ENCODE measurements around the gene TAF3. TPM values are rescaled to one million over a fixed set of nuclear protein-coding genes. Genes with fewer than 3 reads are reported as not detected.

The TAF3 gene
- total and polyA plus RNA-seq, 7 donors, result 3.0 to 12.2 (median 5.2) TPM

DNA sequence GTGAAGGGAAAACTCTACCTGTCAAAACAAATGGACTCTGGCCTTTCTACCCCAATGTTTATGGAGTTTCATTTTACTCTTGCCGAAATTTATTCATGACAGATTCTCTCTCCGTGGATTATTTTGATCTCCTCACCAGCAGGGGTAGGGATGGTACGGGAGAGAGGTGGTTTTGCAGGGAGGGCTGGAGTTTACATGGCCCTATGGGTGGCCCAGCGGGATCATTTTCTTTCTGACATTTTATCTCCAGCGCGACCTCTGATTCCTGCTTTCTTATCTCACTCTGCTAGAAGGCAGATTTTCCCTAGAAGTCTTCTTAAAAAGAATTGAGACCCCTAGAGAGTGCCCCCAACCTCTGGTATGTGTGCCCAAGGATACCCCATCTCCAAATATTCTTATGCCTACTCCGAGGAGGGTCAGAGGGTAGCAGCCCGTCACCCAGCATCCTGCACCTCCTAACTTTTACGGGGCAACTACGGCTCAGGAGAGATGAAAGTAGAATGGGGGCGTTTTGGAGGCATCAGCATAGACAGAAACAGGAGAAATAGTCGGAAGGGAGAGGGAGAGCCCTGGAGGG, 226.1 kb downstream of the TAF3 start:
- H3K4me3 ChIP-seq, result no peak overlapping the region
- no peak for TF ChIP-seq POLR2A (IDR thresholded peaks at IDR 0.05)
- TF ChIP-seq POLR2AphosphoS5 (IDR thresholded peaks at IDR 0.05), result no peak
- TF ChIP-seq EP300 (IDR thresholded peaks at IDR 0.05), result no peak
- TF ChIP-seq, protein P1, sequence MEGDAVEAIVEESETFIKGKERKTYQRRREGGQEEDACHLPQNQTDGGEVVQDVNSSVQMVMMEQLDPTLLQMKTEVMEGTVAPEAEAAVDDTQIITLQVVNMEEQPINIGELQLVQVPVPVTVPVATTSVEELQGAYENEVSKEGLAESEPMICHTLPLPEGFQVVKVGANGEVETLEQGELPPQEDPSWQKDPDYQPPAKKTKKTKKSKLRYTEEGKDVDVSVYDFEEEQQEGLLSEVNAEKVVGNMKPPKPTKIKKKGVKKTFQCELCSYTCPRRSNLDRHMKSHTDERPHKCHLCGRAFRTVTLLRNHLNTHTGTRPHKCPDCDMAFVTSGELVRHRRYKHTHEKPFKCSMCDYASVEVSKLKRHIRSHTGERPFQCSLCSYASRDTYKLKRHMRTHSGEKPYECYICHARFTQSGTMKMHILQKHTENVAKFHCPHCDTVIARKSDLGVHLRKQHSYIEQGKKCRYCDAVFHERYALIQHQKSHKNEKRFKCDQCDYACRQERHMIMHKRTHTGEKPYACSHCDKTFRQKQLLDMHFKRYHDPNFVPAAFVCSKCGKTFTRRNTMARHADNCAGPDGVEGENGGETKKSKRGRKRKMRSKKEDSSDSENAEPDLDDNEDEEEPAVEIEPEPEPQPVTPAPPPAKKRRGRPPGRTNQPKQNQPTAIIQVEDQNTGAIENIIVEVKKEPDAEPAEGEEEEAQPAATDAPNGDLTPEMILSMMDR (IDR thresholded peaks at IDR 0.05), result no peak
- no peaks in the 10 kb centered on the region for H3K9me3 ChIP-seq
- intact Hi-C loops (cut with DNase I), result no loop called here
- no peak for DNase-seq
- H3K27ac ChIP-seq, result no peak overlapping the region
- WGBS, 2 donors, result 8 to 9% methylated on average over 12 of the region's 12 CpGs
- H3K36me3 ChIP-seq, result no peaks in the 10 kb centered on the region
- peaks cover 0 to 35% (median 28%) of the 10 kb centered on the region in 4 donors for H3K4me1 ChIP-seq
- peaks cover 76 to 100% (median 97%) of the 10 kb centered on the region in 3 donors for H3K27me3 ChIP-seq

DNA sequence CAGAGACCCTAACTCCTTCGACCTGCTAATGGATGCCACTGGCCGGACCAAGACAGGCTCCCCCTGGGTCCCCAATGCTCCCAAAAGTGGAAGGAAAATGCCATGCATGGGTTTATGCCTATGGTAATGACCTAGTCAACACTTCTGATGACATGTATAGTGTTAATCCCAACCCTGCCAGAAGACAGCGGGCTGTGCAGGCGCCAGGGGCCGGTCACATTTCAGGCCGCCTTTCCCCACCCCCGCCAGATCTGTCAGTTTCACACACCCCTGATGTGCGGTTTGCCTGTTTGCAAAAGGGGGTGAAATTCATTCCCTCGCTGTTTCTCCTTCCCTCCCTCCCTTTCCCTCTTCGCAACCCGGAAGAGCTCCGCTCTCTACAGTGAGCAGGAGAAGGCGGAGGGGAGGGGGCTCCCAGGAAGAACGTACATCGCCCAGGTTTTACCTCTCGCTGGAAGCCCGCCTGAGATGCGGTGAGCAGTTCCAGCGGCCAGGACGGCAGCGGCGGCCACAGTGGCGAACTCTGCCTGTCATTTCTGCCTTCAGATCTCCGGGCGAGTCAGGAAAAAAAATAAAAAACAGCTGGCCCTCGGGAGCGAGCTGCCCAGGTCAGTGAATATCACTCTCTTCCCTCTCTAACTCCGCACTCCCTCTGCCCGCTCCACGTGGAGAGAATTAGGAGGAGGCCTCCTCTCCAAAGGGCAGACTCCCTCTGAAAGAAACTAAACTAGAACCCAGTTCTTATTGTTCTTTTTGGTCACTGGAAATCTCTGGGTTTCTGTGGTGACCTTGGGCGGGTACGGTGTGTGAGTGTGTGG, 226.8 kb downstream of the TAF3 start:
- H3K27me3 ChIP-seq, result peaks cover 78 to 100% (median 97%) of the 10 kb centered on the region in 3 donors
- peak overlapping the region in 2 of 4 donors; percentile 15 to 32 for H3K4me3 ChIP-seq
- peaks cover 0 to 42% (median 35%) of the 10 kb centered on the region in 4 donors for H3K4me1 ChIP-seq
- intact Hi-C loops (cut with DNase I), result no loop called here
- TF ChIP-seq POLR2A (IDR thresholded peaks at IDR 0.05), result no peak
- TF ChIP-seq POLR2AphosphoS5 (IDR thresholded peaks at IDR 0.05), result no peak
- TF ChIP-seq EP300 (IDR thresholded peaks at IDR 0.05), result no peak
- TF ChIP-seq, protein P1 (IDR thresholded peaks at IDR 0.05), result no peak
- 2% methylated on average over 32 of the region's 32 CpGs for WGBS, 2 donors
- H3K36me3 ChIP-seq, result no peaks in the 10 kb centered on the region
- DNase-seq, result peak; percentile 24
- H3K9me3 ChIP-seq, result no peaks in the 10 kb centered on the region
- no peak overlapping the region for H3K27ac ChIP-seq

DNA sequence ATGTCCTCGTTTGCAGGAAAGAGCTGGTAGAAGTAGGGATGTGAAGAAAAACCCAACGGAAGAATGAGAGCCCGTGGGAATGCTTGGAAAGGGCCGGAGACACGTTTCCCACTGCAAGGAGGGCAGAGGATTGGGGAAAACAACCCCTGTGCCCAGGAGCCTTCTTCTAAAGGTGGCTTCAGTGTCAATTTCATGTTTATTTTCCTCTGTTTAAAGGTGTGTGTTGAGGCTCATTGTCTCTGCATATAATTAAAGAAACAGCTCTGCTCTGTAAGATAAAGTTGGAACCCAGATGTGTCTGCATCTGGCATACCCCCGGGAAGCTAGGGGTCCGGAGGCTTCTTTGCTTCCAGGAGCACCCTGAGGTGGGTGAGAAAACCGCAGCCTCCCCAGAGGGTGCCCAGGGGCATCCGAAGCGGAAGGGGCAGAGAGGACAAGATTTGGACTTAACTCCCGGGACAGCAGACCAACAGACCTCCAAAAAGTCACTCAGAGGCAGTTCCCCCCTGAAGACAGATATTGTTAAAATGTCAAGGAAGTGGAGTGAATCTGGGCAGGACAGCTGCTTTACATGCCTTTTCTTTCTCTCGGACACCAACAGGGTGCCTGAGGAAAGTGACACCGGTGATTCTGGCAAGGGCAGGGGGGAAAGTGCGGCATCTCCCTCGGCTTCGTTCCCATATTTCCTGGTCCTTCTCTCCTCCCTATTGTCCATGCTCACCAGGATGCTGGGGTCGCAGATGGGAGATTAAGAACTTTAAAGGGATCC, 227.6 kb downstream of the TAF3 start:
- peaks cover 0 to 50% (median 43%) of the 10 kb centered on the region in 4 donors for H3K4me1 ChIP-seq
- no peaks in the 10 kb centered on the region for H3K9me3 ChIP-seq
- intact Hi-C loops (cut with DNase I), result no loop called here
- no peaks in the 10 kb centered on the region for H3K36me3 ChIP-seq
- H3K27me3 ChIP-seq, result peaks cover 86 to 100% (median 97%) of the 10 kb centered on the region in 3 donors
- no peak for TF ChIP-seq POLR2A (IDR thresholded peaks at IDR 0.05)
- TF ChIP-seq EP300 (IDR thresholded peaks at IDR 0.05), result no peak
- no peak for TF ChIP-seq POLR2AphosphoS5 (IDR thresholded peaks at IDR 0.05)
- TF ChIP-seq, protein P1 (IDR thresholded peaks at IDR 0.05), result no peak
- H3K4me3 ChIP-seq, result no peak overlapping the region
- no peak for DNase-seq
- no peak overlapping the region for H3K27ac ChIP-seq
- 7 to 9% methylated on average over 17 of the region's 17 CpGs for WGBS, 2 donors

DNA sequence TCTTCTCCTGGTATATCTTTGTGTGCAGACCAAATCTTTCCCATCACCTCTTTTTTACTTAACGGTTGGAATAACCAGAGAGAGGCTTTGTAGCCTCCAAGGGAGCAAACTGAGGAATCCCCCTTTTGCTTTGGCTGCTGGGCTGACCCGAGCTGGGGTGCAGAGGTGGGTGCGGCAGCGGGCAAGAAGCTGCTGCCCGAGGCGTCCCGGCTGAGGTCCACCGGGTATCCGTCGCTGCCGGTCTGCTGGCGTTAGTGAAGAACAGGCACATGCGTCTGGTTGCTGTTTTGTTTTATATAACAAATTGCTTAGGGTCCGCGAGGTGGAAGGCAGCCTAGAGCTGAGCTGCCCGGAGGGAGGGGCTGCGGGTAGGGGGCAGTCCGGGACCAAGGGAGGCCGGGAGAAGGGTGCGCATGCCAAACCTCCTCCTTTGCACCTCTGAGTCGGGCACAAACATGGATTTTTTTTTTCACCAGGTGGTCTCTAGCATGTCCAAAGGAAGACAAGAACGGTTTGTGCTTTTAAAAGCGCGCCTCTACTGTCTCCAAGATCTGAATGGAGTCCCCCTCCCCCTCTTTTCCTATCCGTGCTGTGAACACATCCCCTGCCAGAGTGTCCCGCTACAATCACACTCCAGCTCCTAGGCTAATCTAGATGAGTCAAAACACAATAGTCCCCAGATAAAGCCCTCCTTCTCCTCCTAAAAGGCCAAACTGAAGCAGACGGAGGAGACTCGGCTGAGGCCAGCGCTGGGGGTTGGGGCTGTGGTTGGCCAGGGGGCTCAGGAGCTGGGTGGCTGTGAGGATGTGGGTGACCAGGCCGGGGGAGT, 229.4 kb downstream of the TAF3 start:
- intact Hi-C loops (cut with DNase I), result no loop called here
- Histone ChIP-seq H3K27ac (no peak overlapping the region), H3K27me3 (peaks cover 93 to 100% (median 97%) of the 10 kb centered on the region in 3 donors), H3K9me3 (no peaks in the 10 kb centered on the region), H3K36me3 (no peaks in the 10 kb centered on the region), H3K4me1 (peaks cover 0 to 67% (median 61%) of the 10 kb centered on the region in 4 donors), H3K4me3 (no peak overlapping the region)
- WGBS, 2 donors, result 4 to 9% methylated on average over 30 of the region's 30 CpGs
- TF ChIP-seq POLR2AphosphoS5 (IDR thresholded peaks at IDR 0.05) (no peak), EP300 (IDR thresholded peaks at IDR 0.05) (no peak), POLR2A (IDR thresholded peaks at IDR 0.05) (no peak)
- TF ChIP-seq, protein P1 (IDR thresholded peaks at IDR 0.05), result no peak
- DNase-seq, result no peak
